CD14-positive monocyte (primary cell): ENCODE results near the gene OR9Q1. TPM values are rescaled to one million over a fixed set of nuclear protein-coding genes. Genes with fewer than 3 reads are reported as not detected.

ENCODE experiments used
- DNase-seq, 3 donors: peaks; one replicate each; pipeline ENCODE4 v3.0.0-alpha.2; 2011 to 2022
- H2AFZ ChIP-seq: 2 replicates; pipeline ENCODE4 v1.6.0; 2012; ENCODE audit warnings: mild to moderate bottlenecking, low read depth, low read length, inconsistent platforms; ENCODE audit not compliant: insufficient read depth, poor library complexity, severe bottlenecking
- H3K27ac ChIP-seq, 2 donors: 1 replicate in 1 of 2; 2 replicates in 1 of 2; pipeline ENCODE4 v1.5.1; 2012 to 2013; ENCODE audit warnings: low read length in 2 of 2, control low read depth in 1 of 2, inconsistent platforms in 1 of 2, low read depth in 1 of 2, mild to moderate bottlenecking in 1 of 2
- H3K27me3 ChIP-seq, 2 donors: one replicate each; pipeline versions ENCODE4 v1.6.0 to v1.6.1; 2011 to 2013; ENCODE audit warnings: low read length in 2 of 2; ENCODE audit not compliant: control insufficient read depth in 2 of 2, insufficient read depth in 2 of 2
- H3K36me3 ChIP-seq, 2 donors: replicated peaks in 1 of 2; 1 replicate in 1 of 2; 2 replicates in 1 of 2; pipeline versions ENCODE4 v1.5.1 to v1.6.1; 2012 to 2013; ENCODE audit warnings: low read length in 2 of 2, control low read depth in 1 of 2, inconsistent platforms in 1 of 2, mild to moderate bottlenecking in 1 of 2; ENCODE audit not compliant: insufficient read depth in 2 of 2, control insufficient read depth in 1 of 2
- H3K4me1 ChIP-seq, 2 donors: 1 replicate in 1 of 2; 2 replicates in 1 of 2; pipeline versions ENCODE4 v1.5.1 to v1.6.1; 2012 to 2013; ENCODE audit warnings: low read length in 2 of 2, control low read depth in 1 of 2, inconsistent platforms in 1 of 2, mild to moderate bottlenecking in 1 of 2, moderate library complexity in 1 of 2; ENCODE audit not compliant: insufficient read depth in 2 of 2, control insufficient read depth in 1 of 2
- H3K4me2 ChIP-seq: replicated peaks from 2 replicates; pipeline ENCODE3; 2012; ENCODE audit warnings: low read length, moderate library complexity, mild to moderate bottlenecking; ENCODE audit not compliant: poor library complexity, severe bottlenecking; ENCODE audit errors: extremely low read depth
- H3K4me3 ChIP-seq, 3 experiments: fragments of 200-600 bp in 1 of 3; sonication (generic) in 1 of 3; replicated peaks in 1 of 3; 1 replicate in 2 of 3; 2 replicates in 1 of 3; pipeline ENCODE4 v1.5.1; 2011 to 2013; ENCODE audit warnings: low read length in 3 of 3, mild to moderate bottlenecking in 3 of 3, control low read depth in 2 of 3, low read depth in 2 of 3, inconsistent platforms in 1 of 3, moderate library complexity in 1 of 3
- H3K79me2 ChIP-seq: 2 replicates; pipeline ENCODE4 v1.6.0; 2012; ENCODE audit warnings: mild to moderate bottlenecking, control low read depth, inconsistent platforms, low read length, moderate library complexity; ENCODE audit not compliant: insufficient read depth
- H3K9ac ChIP-seq: 2 replicates; pipeline ENCODE4 v1.6.0; 2017; ENCODE audit warnings: low read length, mild to moderate bottlenecking; ENCODE audit not compliant: insufficient read depth, poor library complexity, severe bottlenecking
- H3K9me3 ChIP-seq, 2 donors: replicated peaks in 1 of 2; 1 replicate in 1 of 2; 2 replicates in 1 of 2; pipeline versions ENCODE4 v1.5.1 to v1.6.1; 2012 to 2013; ENCODE audit warnings: low read length in 2 of 2, control low read depth in 1 of 2; ENCODE audit not compliant: control insufficient read depth in 1 of 2, insufficient read depth in 1 of 2
- H4K20me1 ChIP-seq: 2 replicates; pipeline ENCODE4 v1.6.0; 2012; ENCODE audit warnings: mild to moderate bottlenecking, low read length, control low read depth, moderate library complexity; ENCODE audit not compliant: insufficient read depth
- H3K27ac Mint-ChIP-seq, 7 donors: one replicate each; pipeline ENCODE4 v1.8.0; 2020; ENCODE audit warnings: mild to moderate bottlenecking in 7 of 7, mixed read lengths in 7 of 7, moderate library complexity in 6 of 7, inconsistent platforms in 2 of 7
- H3K27me3 Mint-ChIP-seq, 3 donors: one replicate each; pipeline ENCODE4 v1.8.0; 2021 to 2022; ENCODE audit warnings: low read depth in 3 of 3, mild to moderate bottlenecking in 3 of 3, mixed read lengths in 3 of 3, moderate library complexity in 3 of 3, inconsistent platforms in 1 of 3
- H3K36me3 Mint-ChIP-seq, 2 donors: one replicate each; pipeline ENCODE4 v1.8.0; 2020; ENCODE audit warnings: mixed read lengths in 2 of 2, inconsistent platforms in 1 of 2, mild to moderate bottlenecking in 1 of 2
- H3K4me1 Mint-ChIP-seq: one replicate; pipeline ENCODE4 v1.8.0; 2020; ENCODE audit warnings: mild to moderate bottlenecking, mixed read lengths
- H3K4me3 Mint-ChIP-seq, 2 donors: one replicate each; pipeline ENCODE4 v1.8.0; 2020; ENCODE audit warnings: mild to moderate bottlenecking in 2 of 2, mixed read lengths in 2 of 2, moderate library complexity in 1 of 2
- H3K9me3 Mint-ChIP-seq, 7 donors: one replicate each; pipeline ENCODE4 v1.8.0; 2020 to 2022; ENCODE audit warnings: mixed read lengths in 7 of 7, mild to moderate bottlenecking in 6 of 7, moderate library complexity in 6 of 7, inconsistent platforms in 2 of 7
- CTCF ChIP-seq: fragments of 200-600 bp; IDR thresholded peaks from one replicate; pipeline ENCODE4 v1.8.0; 2022; ENCODE audit warnings: antibody characterized with exemption, mild to moderate bottlenecking
- WGBS: methylation state at CpG from one replicate; pipeline ENCODE4 v1.1.5; 2013; ENCODE audit warnings: missing lambda C conversion rate; ENCODE audit not compliant: insufficient coverage; 5-methylcytosine and 5-hydroxymethylcytosine counted together
- intact Hi-C, 2 donors: fragments of 100-400 bp; cut with micrococcal nuclease; formaldehyde crosslinking; loops; one replicate each; pipeline versions ENCODE4 v1.15.0 to v1.15.1; 2023
- polyA plus RNA-seq, 3 donors: library from polyadenylated mRNA; depleted of rRNA in 1 of 3; unstranded in 2 of 3; stranded (reverse) in 1 of 3; fragments of 300-500 nt in 2 of 3; fragments of >200 nt in 1 of 3; fragmentation: Illumina TruSeq in 2 of 3; gene quantifications; 1 replicate in 2 of 3; 2 replicates in 1 of 3; pipeline ENCODE4 v1.2.3, GENCODE V29; 2012 to 2021

Gene OR9Q1
- polyA plus RNA-seq, 3 donors = not detected

GRCh38 chr11:58177409-58178054 is 153.9 kb downstream of the OR9Q1 start:
- Mint-ChIP-seq H3K27me3 (peaks cover 0 to 2% (median 0%) of the 10 kb centered on the region in 3 donors), H3K27ac (no peak overlapping the region), H3K36me3 (no peaks in the 10 kb centered on the region), H3K4me1 (no peaks in the 10 kb centered on the region), H3K9me3 (peaks cover 0 to 6% (median 2%) of the 10 kb centered on the region in 7 donors), H3K4me3 (no peak overlapping the region)
- H3K79me2 ChIP-seq = no peaks in the 10 kb centered on the region
- TF ChIP-seq CTCF = no peak
- H3K9ac ChIP-seq = no peak overlapping the region
- no peaks in the 10 kb centered on the region for H3K36me3 ChIP-seq
- no peaks in the 10 kb centered on the region for H4K20me1 ChIP-seq
- no peaks in the 10 kb centered on the region for H3K9me3 ChIP-seq
- DNase-seq = no peak
- 81% methylated on average over 2 of the region's 5 CpGs for WGBS
- no peak overlapping the region for H3K27ac ChIP-seq
- no peak overlapping the region for H3K4me3 ChIP-seq
- intact Hi-C loops = no loop called here
- H3K4me2 ChIP-seq = no peak overlapping the region
- H3K27me3 ChIP-seq = no peaks in the 10 kb centered on the region
- no peak overlapping the region for H2AFZ ChIP-seq
- H3K4me1 ChIP-seq = no peaks in the 10 kb centered on the region

- no peak overlapping the region for H3K27ac Mint-ChIP-seq
- no peaks in the 10 kb centered on the region for H3K79me2 ChIP-seq
- no peaks in the 10 kb centered on the region for H3K4me1 Mint-ChIP-seq
- no peaks in the 10 kb centered on the region for H3K4me1 ChIP-seq
- 87% methylated on average over 4 of the region's 6 CpGs for WGBS
- no peak overlapping the region for H3K27ac ChIP-seq
- H3K4me3 Mint-ChIP-seq = no peak overlapping the region
- H3K4me2 ChIP-seq = no peak overlapping the region
- TF ChIP-seq CTCF = no peak
- no peaks in the 10 kb centered on the region for H4K20me1 ChIP-seq
- H3K9me3 ChIP-seq = no peaks in the 10 kb centered on the region
- no peak overlapping the region for H3K9ac ChIP-seq
- no peak overlapping the region for H3K4me3 ChIP-seq
- H3K36me3 ChIP-seq = no peaks in the 10 kb centered on the region
- no peak overlapping the region for H2AFZ ChIP-seq
- intact Hi-C loops = no loop called here
- H3K27me3 Mint-ChIP-seq = peaks cover 0 to 2% (median 0%) of the 10 kb centered on the region in 3 donors
- no peaks in the 10 kb centered on the region for H3K36me3 Mint-ChIP-seq
- DNase-seq = no peak
- no peaks in the 10 kb centered on the region for H3K27me3 ChIP-seq
- peaks cover 0 to 7% (median 2%) of the 10 kb centered on the region in 7 donors for H3K9me3 Mint-ChIP-seq
Measured at GRCh38 chr11:58178444-58178843, 154.8 kb downstream of the OR9Q1 start.
